ENCODE results near the gene PRKCH. TPM values are rescaled to one million over a fixed set of nuclear protein-coding genes. Genes with fewer than 3 reads are reported as not detected.
A peak's percentile ranks its signal among the peaks of the same experiment; 100 is the strongest.

PRKCH gene
- total RNA-seq, 1 experiment from 2014 or later: 22.3 TPM

DNA sequence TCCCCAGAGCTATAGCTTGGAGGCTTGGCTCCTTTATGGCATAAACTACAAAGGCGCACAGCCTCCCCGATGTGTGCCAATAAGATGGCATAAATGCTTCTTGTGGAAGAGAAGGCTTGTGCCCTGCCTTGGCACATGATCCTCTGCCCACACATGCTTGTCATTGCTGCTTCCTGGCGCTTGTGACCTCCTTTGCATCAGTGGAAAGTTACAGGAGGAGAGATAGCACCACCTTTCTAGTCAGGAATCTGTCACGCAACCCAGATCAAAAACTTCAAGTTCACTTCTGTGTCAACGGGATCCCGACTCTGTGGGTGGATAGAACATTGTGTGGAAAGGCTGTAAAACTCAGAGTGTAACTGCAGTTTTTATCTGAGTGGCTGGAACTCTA, 190.2 kb downstream of the PRKCH start:
- no peak overlapping the region for H3K27ac Mint-ChIP-seq (ENCODE audit: unreplicated experiment)
- H3K4me1 Mint-ChIP-seq (ENCODE audit: low read depth, unreplicated experiment): peaks cover 51% of the 10 kb centered on the region
- CTCF ChIA-PET: interaction anchor here (1.2 to 2.1 kb wide), 2 partner anchors 13 to 20 kb away, joined by 5 read pairs; no protein-coding TSS in a partner anchor
- H3K27me3 Mint-ChIP-seq (ENCODE audit: unreplicated experiment): no peaks in the 10 kb centered on the region
- TF ChIP-seq, protein P1, sequence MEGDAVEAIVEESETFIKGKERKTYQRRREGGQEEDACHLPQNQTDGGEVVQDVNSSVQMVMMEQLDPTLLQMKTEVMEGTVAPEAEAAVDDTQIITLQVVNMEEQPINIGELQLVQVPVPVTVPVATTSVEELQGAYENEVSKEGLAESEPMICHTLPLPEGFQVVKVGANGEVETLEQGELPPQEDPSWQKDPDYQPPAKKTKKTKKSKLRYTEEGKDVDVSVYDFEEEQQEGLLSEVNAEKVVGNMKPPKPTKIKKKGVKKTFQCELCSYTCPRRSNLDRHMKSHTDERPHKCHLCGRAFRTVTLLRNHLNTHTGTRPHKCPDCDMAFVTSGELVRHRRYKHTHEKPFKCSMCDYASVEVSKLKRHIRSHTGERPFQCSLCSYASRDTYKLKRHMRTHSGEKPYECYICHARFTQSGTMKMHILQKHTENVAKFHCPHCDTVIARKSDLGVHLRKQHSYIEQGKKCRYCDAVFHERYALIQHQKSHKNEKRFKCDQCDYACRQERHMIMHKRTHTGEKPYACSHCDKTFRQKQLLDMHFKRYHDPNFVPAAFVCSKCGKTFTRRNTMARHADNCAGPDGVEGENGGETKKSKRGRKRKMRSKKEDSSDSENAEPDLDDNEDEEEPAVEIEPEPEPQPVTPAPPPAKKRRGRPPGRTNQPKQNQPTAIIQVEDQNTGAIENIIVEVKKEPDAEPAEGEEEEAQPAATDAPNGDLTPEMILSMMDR (IDR thresholded peaks at IDR 0.05; ENCODE audit: unreplicated experiment): no peak
- no TSS peak for BruUV-seq (replicated peaks)
- DNase-seq: no peak
- H3K9me3 Mint-ChIP-seq (ENCODE audit: low read depth, unreplicated experiment): no peaks in the 10 kb centered on the region
- intact Hi-C loops (cut with micrococcal nuclease; ENCODE audit: unreplicated experiment): no loop called here
- H3K36me3 Mint-ChIP-seq (ENCODE audit: insufficient read depth, unreplicated experiment): peaks cover 4% of the 10 kb centered on the region
- H3K4me3 Mint-ChIP-seq (ENCODE audit: low read depth, unreplicated experiment): no peak overlapping the region

DNA sequence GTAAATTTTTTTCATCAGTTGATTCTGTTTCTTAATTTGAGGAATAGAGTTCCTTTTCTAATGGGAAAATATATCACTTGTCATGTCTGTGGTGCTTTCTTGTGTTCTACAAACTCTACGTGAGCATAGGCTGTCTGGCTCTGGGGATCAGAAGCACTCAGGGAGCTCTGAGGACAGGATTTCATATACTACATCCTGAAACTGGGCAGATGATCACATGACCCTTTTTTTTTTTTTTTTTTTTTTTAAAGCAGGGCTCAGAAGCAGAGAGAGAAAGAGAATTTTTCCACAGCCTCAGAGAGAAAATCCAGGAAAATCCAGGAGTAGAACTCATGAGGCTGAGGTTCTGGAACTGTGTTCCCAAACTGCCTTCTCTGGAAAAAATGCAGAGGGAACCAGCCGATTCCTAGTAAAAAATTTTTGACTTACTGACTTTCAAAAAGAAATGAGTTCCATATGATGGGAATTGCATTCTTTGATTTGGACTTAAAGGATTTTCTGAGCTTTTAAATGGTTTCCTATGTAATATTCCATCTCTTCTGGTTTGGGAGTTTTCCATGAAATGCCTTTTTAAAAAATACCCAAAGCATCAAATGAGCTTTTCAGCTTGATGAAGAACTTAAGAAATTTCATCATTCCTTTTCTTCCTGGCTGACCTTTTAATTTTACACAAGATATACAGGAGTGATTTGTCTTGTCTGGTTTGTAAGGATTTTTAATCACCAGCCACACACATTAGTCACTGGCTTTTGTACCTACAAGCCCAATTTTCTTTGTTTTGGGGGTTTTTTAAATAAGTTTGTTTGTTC, 190.9 kb downstream of the PRKCH start:
- BruUV-seq (replicated peaks): no TSS peak
- TF ChIP-seq, protein P1 (IDR thresholded peaks at IDR 0.05; ENCODE audit: unreplicated experiment): no peak
- H3K9me3 Mint-ChIP-seq (ENCODE audit: low read depth, unreplicated experiment): no peaks in the 10 kb centered on the region
- H3K27ac Mint-ChIP-seq (ENCODE audit: unreplicated experiment): no peak overlapping the region
- CTCF ChIA-PET: interaction anchor here (1.2 to 2.1 kb wide), 2 partner anchors 12 to 21 kb away, joined by 5 read pairs; no protein-coding TSS in a partner anchor
- H3K4me3 Mint-ChIP-seq (ENCODE audit: low read depth, unreplicated experiment): no peak overlapping the region
- peaks cover 4% of the 10 kb centered on the region for H3K36me3 Mint-ChIP-seq (ENCODE audit: insufficient read depth, unreplicated experiment)
- intact Hi-C loops (cut with micrococcal nuclease; ENCODE audit: unreplicated experiment): no loop called here
- peaks cover 58% of the 10 kb centered on the region for H3K4me1 Mint-ChIP-seq (ENCODE audit: low read depth, unreplicated experiment)
- no peaks in the 10 kb centered on the region for H3K27me3 Mint-ChIP-seq (ENCODE audit: unreplicated experiment)
- DNase-seq: no peak

DNA sequence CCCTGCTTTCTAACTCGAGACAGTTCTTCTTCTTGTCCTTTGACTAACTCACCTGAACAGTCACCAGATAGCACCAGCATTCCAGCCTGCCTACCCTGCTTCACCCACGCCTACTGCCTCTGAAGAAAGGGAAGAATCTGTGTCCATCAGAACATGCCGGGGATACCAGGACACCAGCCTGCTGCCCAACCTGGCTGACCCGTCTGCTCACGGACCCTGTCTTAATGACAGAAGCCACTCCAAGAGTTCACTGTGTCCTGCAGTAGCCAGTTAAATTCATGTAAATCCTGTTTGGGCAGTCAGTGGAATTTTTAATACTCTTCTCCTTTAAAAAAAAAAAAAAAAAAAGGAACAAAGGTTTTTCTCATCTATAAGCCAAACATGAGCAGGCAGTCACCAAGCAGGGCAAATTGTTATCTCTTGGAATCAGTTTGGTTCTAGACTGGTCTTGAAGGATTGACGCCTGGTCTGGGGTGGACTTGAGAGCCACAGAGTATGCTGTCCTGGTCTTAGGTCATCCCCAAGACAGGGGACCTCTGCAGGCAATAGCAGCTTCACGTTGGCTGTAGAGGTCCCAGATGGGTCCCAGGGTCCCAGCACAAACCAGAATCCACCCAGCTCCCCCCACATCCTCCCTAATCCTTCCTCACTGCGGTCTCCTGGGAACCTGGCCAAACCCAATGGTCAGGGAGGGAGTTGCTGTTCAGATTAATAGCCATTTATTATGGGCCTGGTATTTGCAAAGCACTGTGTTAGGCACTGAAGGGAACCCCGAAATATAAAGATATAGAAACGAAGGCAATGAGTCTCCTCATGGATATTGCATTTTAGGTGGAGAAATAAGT, 192.8 kb downstream of the PRKCH start:
- peak overlapping the region; percentile 39 for H3K27ac Mint-ChIP-seq (ENCODE audit: unreplicated experiment)
- TF ChIP-seq, protein P1 (IDR thresholded peaks at IDR 0.05; ENCODE audit: unreplicated experiment): no peak
- no TSS peak for BruUV-seq (replicated peaks)
- peaks cover 71% of the 10 kb centered on the region for H3K4me1 Mint-ChIP-seq (ENCODE audit: low read depth, unreplicated experiment)
- peaks cover 4% of the 10 kb centered on the region for H3K36me3 Mint-ChIP-seq (ENCODE audit: insufficient read depth, unreplicated experiment)
- no peak for DNase-seq
- no peaks in the 10 kb centered on the region for H3K27me3 Mint-ChIP-seq (ENCODE audit: unreplicated experiment)
- intact Hi-C loops (cut with micrococcal nuclease; ENCODE audit: unreplicated experiment): loop anchor here (1.0 kb wide), 1 partner anchor 11 kb away; no protein-coding TSS in a partner anchor
- CTCF ChIA-PET: no interaction called here
- no peaks in the 10 kb centered on the region for H3K9me3 Mint-ChIP-seq (ENCODE audit: low read depth, unreplicated experiment)
- no peak overlapping the region for H3K4me3 Mint-ChIP-seq (ENCODE audit: low read depth, unreplicated experiment)

DNA sequence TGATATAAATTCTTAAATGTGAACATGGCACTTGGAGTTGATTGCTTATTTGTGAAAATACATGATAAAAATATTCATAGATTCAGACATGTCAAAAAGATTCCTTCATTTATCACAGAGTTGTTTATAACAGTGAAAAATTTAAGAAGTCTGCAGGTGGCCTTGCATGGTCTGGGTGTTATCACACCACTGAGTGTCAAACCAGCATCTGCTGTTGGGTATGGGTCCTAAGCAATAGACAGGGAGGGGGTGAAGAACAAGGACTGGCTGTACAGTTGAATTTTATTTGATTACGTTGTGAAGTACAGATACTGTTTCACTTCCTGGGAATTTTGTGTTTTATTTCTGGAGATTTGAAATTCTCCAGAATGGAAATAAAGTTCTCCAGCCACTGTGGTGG, 193.5 kb downstream of the PRKCH start:
- Mint-ChIP-seq H3K4me3 (ENCODE audit: low read depth, unreplicated experiment) (no peak overlapping the region), H3K27ac (ENCODE audit: unreplicated experiment) (no peak overlapping the region), H3K4me1 (ENCODE audit: low read depth, unreplicated experiment) (peaks cover 71% of the 10 kb centered on the region), H3K27me3 (ENCODE audit: unreplicated experiment) (no peaks in the 10 kb centered on the region), H3K36me3 (ENCODE audit: insufficient read depth, unreplicated experiment) (peaks cover 4% of the 10 kb centered on the region), H3K9me3 (ENCODE audit: low read depth, unreplicated experiment) (no peaks in the 10 kb centered on the region)
- intact Hi-C loops (cut with micrococcal nuclease; ENCODE audit: unreplicated experiment): loop anchor here (1.0 kb wide), 1 partner anchor 10 kb away; no protein-coding TSS in a partner anchor
- no TSS peak for BruUV-seq (replicated peaks)
- CTCF ChIA-PET: no interaction called here
- TF ChIP-seq, protein P1 (IDR thresholded peaks at IDR 0.05; ENCODE audit: unreplicated experiment): no peak
- DNase-seq: no peak
